AG09309 (cell line): ENCODE data around the gene MKS1.

Source experiments
- DNase-seq: peaks from one replicate; pipeline ENCODE4 v3.0.0-alpha.2; 2010; ENCODE audit warnings: low read depth
- H3K4me3 ChIP-seq: 2 replicates; pipeline ENCODE4 v1.5.1; 2011; ENCODE audit warnings: mild to moderate bottlenecking, low read depth, low read length, moderate library complexity; ENCODE audit not compliant: control insufficient read depth
- CTCF ChIP-seq: IDR thresholded peaks from 2 replicates; pipeline ENCODE4 v1.5.1; 2011; ENCODE audit warnings: mild to moderate bottlenecking, low read depth, low read length, inconsistent platforms; ENCODE audit not compliant: insufficient read depth, control insufficient read depth; ENCODE audit errors: missing control alignments

The MKS1 gene

GRCh38 chr17:58161566-58161965, 57.5 kb downstream of the MKS1 start:
- H3K4me3 ChIP-seq: no peak overlapping the region
- TF ChIP-seq CTCF: no peak
- no peak for DNase-seq

- no peak for TF ChIP-seq CTCF
- H3K4me3 ChIP-seq: no peak overlapping the region
- no peak for DNase-seq
Measured at GRCh38 chr17:58158181-58158580, 60.9 kb downstream of the MKS1 start.

- H3K4me3 ChIP-seq: no peak overlapping the region; the same call in none of the 2 replicates
- DNase-seq: no peak
- no peak for TF ChIP-seq CTCF
Measured at GRCh38 chr17:58156839-58157803, 61.9 kb downstream of the MKS1 start.
